GM12892 (cell line): ENCODE measurements around the gene TSPY2. TPM values are rescaled to one million over a fixed set of nuclear protein-coding genes. Genes with fewer than 3 reads are reported as not detected.
"Not testable (repeated sequence)": the region's sequence is repeated elsewhere in the genome, so short reads cannot be mapped to it uniquely, and the experiment has no call there.

Experiments used
- DNase-seq: peaks from one replicate; pipeline ENCODE4 v3.0.0; 2011; ENCODE audit not compliant: insufficient read length
- FAIRE-seq: peaks from 2 replicates; lab custom pipeline; 2011; peaks lifted over from hg19 to GRCh38; lab: Jason Lieb, UNC
- polyA plus RNA-seq: library from polyadenylated mRNA; unstranded; fragments of >200 nt; gene quantifications from one replicate; pipeline ENCODE4 v1.2.1, GENCODE V29; 2012; ENCODE audit warnings: missing spikeins, inconsistent platforms; ENCODE audit not compliant: missing spikeins

The TSPY2 gene
- not detected for polyA plus RNA-seq

- FAIRE-seq, DNase-seq: not testable (repeated sequence)
Measured at GRCh38 chrY:6245923-6246322, at the start of gene TSPY2. Gene TSPY2 (plus strand): TSS chrY:6246223. CDS start chrY:6246269, 46 bp downstream.

- FAIRE-seq, DNase-seq: not testable (repeated sequence)
Measured at GRCh38 chrY:6209565-6209964, 36.5 kb upstream of the TSPY2 start.

GRCh38 chrY:6217045-6217444 is 29.0 kb upstream of the TSPY2 start:
- not testable (repeated sequence) for DNase-seq, FAIRE-seq

GRCh38 chrY:6269839-6270238 is 23.8 kb downstream of the TSPY2 start:
- DNase-seq, FAIRE-seq: not testable (repeated sequence)
